Endothelial cell of umbilical vein (primary cell): Measurements from ENCODE around the gene SSTR5. TPM values are rescaled to one million over a fixed set of nuclear protein-coding genes. Genes with fewer than 3 reads are reported as not detected.

Source experiments
- BruUV-seq: library from RNA; stranded (reverse); fragments of 400-500 nt; replicated peaks from 2 replicates; lab custom pipeline; 2021; lab: Mats Ljungman, UMichigan
- CTCF ChIA-PET: fragments of 300-600, 350-600 bp; sonication (Branson Sonifier 250); formaldehyde crosslinking; loops from one replicate; lab custom pipeline; 2021; ENCODE audit warnings: antibody characterized with exemption, inconsistent platforms; lab: Charles Lee
- POLR2A ChIA-PET: fragments of 300-600, 350-600 bp; sonication (Branson Sonifier 250); formaldehyde crosslinking; loops from one replicate; lab custom pipeline; 2021; ENCODE audit warnings: antibody characterized with exemption, inconsistent platforms; lab: Charles Lee
- DNase-seq: peaks from one replicate; pipeline ENCODE4 v3.0.0-alpha.2; 2011; ENCODE audit warnings: low read depth, low spot score
- FAIRE-seq: peaks from 2 replicates; lab custom pipeline; 2011; peaks lifted over from hg19 to GRCh38; lab: Jason Lieb, UNC
- H2AFZ ChIP-seq: 2 replicates; pipeline ENCODE4 v1.6.0; 2012; ENCODE audit warnings: low read depth, low read length, control low read depth, inconsistent platforms
- H3K27ac ChIP-seq: 2 replicates; pipeline ENCODE4 v1.5.1; 2011; ENCODE audit warnings: low read depth, mild to moderate bottlenecking, control low read depth, low read length, moderate library complexity; ENCODE audit not compliant: insufficient read depth
- H3K27me3 ChIP-seq, 2 experiments: 2 replicates each; pipeline versions ENCODE4 v1.6.0 to v1.6.1; 2011; ENCODE audit warnings: low read length in 2 of 2, mixed read lengths in 1 of 2; ENCODE audit not compliant: control insufficient read depth in 2 of 2, insufficient read depth in 2 of 2
- H3K36me3 ChIP-seq, 2 experiments: 2 replicates in 1 of 2; 3 replicates in 1 of 2; pipeline ENCODE4 v1.5.1; 2011; ENCODE audit warnings: low read length in 2 of 2, mild to moderate bottlenecking in 1 of 2, moderate library complexity in 1 of 2; ENCODE audit not compliant: control insufficient read depth in 2 of 2, insufficient read depth in 2 of 2; ENCODE audit errors: extremely low read depth in 1 of 2
- H3K4me1 ChIP-seq: 3 replicates; pipeline ENCODE4 v1.5.1; 2011; ENCODE audit warnings: mild to moderate bottlenecking, low read length; ENCODE audit not compliant: control insufficient read depth, insufficient read depth; ENCODE audit errors: extremely low read depth
- H3K4me2 ChIP-seq: 2 replicates; pipeline ENCODE4 v1.6.1; 2011; ENCODE audit warnings: low read length, control low read depth, mixed read lengths; ENCODE audit not compliant: insufficient read depth
- H3K4me3 ChIP-seq, 3 experiments: fragments of 200-600 bp in 1 of 3; sonication (generic), shearing (Covaris generic) in 1 of 3; replicated peaks in 1 of 3; 2 replicates each; pipeline ENCODE4 v1.5.1; 2011 to 2016; ENCODE audit warnings: control low read depth in 3 of 3, low read length in 3 of 3, mild to moderate bottlenecking in 2 of 3, inconsistent platforms in 1 of 3, low read depth in 1 of 3, moderate library complexity in 1 of 3; ENCODE audit not compliant: insufficient read depth in 1 of 3
- H3K79me2 ChIP-seq: 2 replicates; pipeline ENCODE4 v1.6.0; 2012; ENCODE audit warnings: low read length, inconsistent platforms; ENCODE audit not compliant: control insufficient read depth, insufficient read depth
- H3K9ac ChIP-seq: replicated peaks from 2 replicates; pipeline ENCODE3; 2011; ENCODE audit warnings: low read length, control low read depth; ENCODE audit not compliant: insufficient read depth; ENCODE audit errors: extremely low read depth
- H3K9me1 ChIP-seq: replicated peaks from 3 replicates; pipeline ENCODE4 v1.6.0; 2011; ENCODE audit warnings: mild to moderate bottlenecking, low read length; ENCODE audit not compliant: control insufficient read depth, insufficient read depth; ENCODE audit errors: extremely low read depth
- H3K9me3 ChIP-seq: replicated peaks from 2 replicates; pipeline ENCODE4 v1.5.1; 2012; ENCODE audit warnings: low read length, inconsistent platforms; ENCODE audit not compliant: control insufficient read depth, insufficient read depth
- H4K20me1 ChIP-seq: replicated peaks from 2 replicates; pipeline ENCODE3; 2011; ENCODE audit warnings: mild to moderate bottlenecking, low read length; ENCODE audit not compliant: control insufficient read depth, insufficient read depth; ENCODE audit errors: extremely low read depth
- EZH2 ChIP-seq: IDR thresholded peaks from 2 replicates; pipeline ENCODE4 v1.6.1; 2012; ENCODE audit warnings: borderline replicate concordance, low read depth, mild to moderate bottlenecking, moderate library complexity, low read length, inconsistent platforms; ENCODE audit not compliant: severe bottlenecking
- FOS ChIP-seq: IDR thresholded peaks from 2 replicates; pipeline ENCODE4 v1.6.1; 2011; ENCODE audit warnings: mild to moderate bottlenecking, low read length, moderate library complexity, borderline replicate concordance; ENCODE audit not compliant: insufficient read depth
- GATA2 ChIP-seq: IDR thresholded peaks from 2 replicates; pipeline ENCODE4 v1.7.0; 2011; ENCODE audit warnings: low read depth, mild to moderate bottlenecking, moderate library complexity, mixed read lengths, low read length; ENCODE audit not compliant: insufficient read length, insufficient read depth
- JUN ChIP-seq: IDR thresholded peaks from 2 replicates; pipeline ENCODE4 v1.6.1; 2011; ENCODE audit warnings: borderline replicate concordance, low read depth; ENCODE audit not compliant: insufficient read length, insufficient read depth
- POLR2A ChIP-seq: IDR thresholded peaks from 2 replicates; pipeline ENCODE4 v1.6.1; 2012; ENCODE audit warnings: low read depth, mild to moderate bottlenecking, control low read depth, low read length
- dilution Hi-C: fragments of 300-500 bp; cut with MboI; formaldehyde crosslinking; loops from one replicate; pipeline ENCODE4 v1.15.0; 2019; ENCODE audit warnings: low sequenced_read_pairs; ENCODE audit not compliant: extremely low pct_ligation_motif_present
- intact Hi-C: fragments of 100-400 bp; cut with micrococcal nuclease; formaldehyde crosslinking; loops from one replicate; pipeline ENCODE4 v1.10.0; 2022
- polyA plus RNA-seq, 4 experiments: library from polyadenylated mRNA; depleted of rRNA in 3 of 4; stranded (reverse) in 3 of 4; unstranded in 1 of 4; fragments of >200 nt; gene quantifications; 2 replicates each; pipeline versions ENCODE4 v1.2.1 to v1.2.3, GENCODE V29; 2011 to 2012; ENCODE audit warnings: missing spikeins in 1 of 4
- total RNA-seq: library from RNA; stranded (reverse); gene quantifications from 2 replicates; pipeline ENCODE4 v1.2.3, GENCODE V29; 2021
- TF ChIP-seq, protein P1 (sequence below), 2 donors: IDR thresholded peaks; 1 replicate in 1 of 2; 2 replicates in 1 of 2; pipeline ENCODE4 v1.5.1; 2011; ENCODE audit warnings: low read length in 2 of 2, mild to moderate bottlenecking in 2 of 2, moderate library complexity in 2 of 2, control low read depth in 1 of 2, inconsistent platforms in 1 of 2, low read depth in 1 of 2; ENCODE audit not compliant: insufficient read depth in 1 of 2; ENCODE audit errors: extremely low read depth in 1 of 2

Gene SSTR5
- total and polyA plus RNA-seq, 2 donors (not counting 3 experiments of a cell fraction or from before 2014, with no cell fraction given), result 0.24 to 0.52 TPM

DNA sequence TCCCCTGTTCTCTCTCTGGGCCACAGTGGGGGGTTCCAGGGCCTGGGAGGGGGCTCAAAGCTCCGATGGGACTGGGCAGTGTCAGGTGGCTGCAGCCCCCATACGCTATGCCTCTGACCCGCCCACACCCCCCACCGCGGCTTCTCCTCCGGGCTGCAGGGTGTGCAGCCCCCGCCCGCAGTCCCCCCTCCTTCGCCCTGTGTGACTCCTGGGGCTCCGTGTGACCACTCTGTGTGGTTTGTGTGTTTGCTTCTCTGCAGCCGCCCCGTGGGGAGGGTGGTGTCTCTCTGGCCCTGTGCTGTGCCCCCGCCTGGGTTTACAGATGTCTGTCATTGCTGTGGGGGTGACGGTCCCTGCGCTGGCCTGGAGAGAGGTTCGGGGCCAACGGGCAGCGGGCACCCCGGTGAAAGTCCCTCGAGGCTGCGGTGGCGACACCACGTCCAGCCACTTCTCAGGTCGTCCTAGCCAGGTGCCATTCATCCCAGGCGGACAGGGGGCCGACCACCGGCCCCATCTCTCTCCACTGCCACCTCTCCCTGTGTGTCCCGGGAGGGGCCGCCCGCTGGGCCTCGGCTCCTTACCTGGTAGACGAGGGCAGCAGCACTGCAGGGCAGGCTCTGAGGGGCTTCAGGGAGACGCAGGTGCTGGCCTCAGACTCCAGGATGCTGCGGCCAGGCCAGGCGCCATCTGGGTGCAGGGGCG is 5.5 kb downstream of the SSTR5 start:
- Histone ChIP-seq H3K36me3 (no peaks in the 10 kb centered on the region), H3K79me2 (no peaks in the 10 kb centered on the region), H3K4me1 (peaks cover 29% of the 10 kb centered on the region), H3K4me2 (no peak overlapping the region), H2AFZ (no peak overlapping the region), H3K4me3 (no peak overlapping the region), H3K9ac (no peak overlapping the region), H4K20me1 (no peaks in the 10 kb centered on the region), H3K9me3 (no peaks in the 10 kb centered on the region), H3K27me3 (peaks cover 0 to 4% of the 10 kb centered on the region in 2 experiments), H3K27ac (no peak overlapping the region), H3K9me1 (no peaks in the 10 kb centered on the region)
- no peak for DNase-seq
- intact Hi-C loops (no loop called here), dilution Hi-C loops (no loop called here)
- ChIA-PET POLR2A (no interaction called here), CTCF (interaction anchor here (0.9 to 1.8 kb wide), 2 partner anchors 10 to 21 kb away, joined by 3 to 12 read pairs; no protein-coding TSS in a partner anchor)
- no TSS peak for BruUV-seq
- no peak for FAIRE-seq
- TF ChIP-seq POLR2A (no peak), JUN (no peak), EZH2 (no peak), FOS (no peak), GATA2 (no peak)
- TF ChIP-seq, protein P1, sequence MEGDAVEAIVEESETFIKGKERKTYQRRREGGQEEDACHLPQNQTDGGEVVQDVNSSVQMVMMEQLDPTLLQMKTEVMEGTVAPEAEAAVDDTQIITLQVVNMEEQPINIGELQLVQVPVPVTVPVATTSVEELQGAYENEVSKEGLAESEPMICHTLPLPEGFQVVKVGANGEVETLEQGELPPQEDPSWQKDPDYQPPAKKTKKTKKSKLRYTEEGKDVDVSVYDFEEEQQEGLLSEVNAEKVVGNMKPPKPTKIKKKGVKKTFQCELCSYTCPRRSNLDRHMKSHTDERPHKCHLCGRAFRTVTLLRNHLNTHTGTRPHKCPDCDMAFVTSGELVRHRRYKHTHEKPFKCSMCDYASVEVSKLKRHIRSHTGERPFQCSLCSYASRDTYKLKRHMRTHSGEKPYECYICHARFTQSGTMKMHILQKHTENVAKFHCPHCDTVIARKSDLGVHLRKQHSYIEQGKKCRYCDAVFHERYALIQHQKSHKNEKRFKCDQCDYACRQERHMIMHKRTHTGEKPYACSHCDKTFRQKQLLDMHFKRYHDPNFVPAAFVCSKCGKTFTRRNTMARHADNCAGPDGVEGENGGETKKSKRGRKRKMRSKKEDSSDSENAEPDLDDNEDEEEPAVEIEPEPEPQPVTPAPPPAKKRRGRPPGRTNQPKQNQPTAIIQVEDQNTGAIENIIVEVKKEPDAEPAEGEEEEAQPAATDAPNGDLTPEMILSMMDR (IDR thresholded peaks at IDR 0.05; ENCODE audit: extremely low read depth in 1 of 2, insufficient read depth in 1 of 2, low read depth in 1 of 2, low read length in 2 of 2), result no peak
